Lung (tissue), 12 donors: ENCODE data around the gene HDAC4. TPM values are rescaled to one million over a fixed set of nuclear protein-coding genes. Genes with fewer than 3 reads are reported as not detected.

Experiments
- ATAC-seq: fragments of 200-7000 bp; cut with Tn5 transposase; one replicate; pipeline ENCODE4 v1.9.1; 2020; ENCODE audit warnings: moderate number of reproducible peaks; ENCODE audit not compliant: insufficient read depth, low FRiP score
- DNase-seq, 3 donors: peaks; one replicate each; pipeline ENCODE4 v3.0.0-alpha.2; 2013 to 2017
- H3K27ac ChIP-seq, 2 donors: one replicate each; pipeline ENCODE4 v1.5.1; 2013; ENCODE audit warnings: mild to moderate bottlenecking in 2 of 2, moderate library complexity in 2 of 2, control low read depth in 1 of 2, inconsistent platforms in 1 of 2, low read depth in 1 of 2, low read length in 1 of 2
- H3K27me3 ChIP-seq, 3 donors: one replicate each; pipeline ENCODE4 v1.5.1; 2013; ENCODE audit warnings: low read length in 2 of 3; ENCODE audit not compliant: control insufficient read depth in 3 of 3, insufficient read depth in 3 of 3
- H3K36me3 ChIP-seq, 4 donors: one replicate each; pipeline ENCODE4 v1.5.1; 2013; ENCODE audit warnings: low read length in 4 of 4, mild to moderate bottlenecking in 1 of 4, moderate library complexity in 1 of 4; ENCODE audit not compliant: control insufficient read depth in 4 of 4, insufficient read depth in 4 of 4
- H3K4me1 ChIP-seq, 5 donors: one replicate each; pipeline ENCODE4 v1.5.1; 2013; ENCODE audit warnings: low read length in 5 of 5, mild to moderate bottlenecking in 2 of 5, moderate library complexity in 1 of 5; ENCODE audit not compliant: control insufficient read depth in 5 of 5, insufficient read depth in 5 of 5
- H3K4me3 ChIP-seq: one replicate; pipeline ENCODE4 v1.5.1; 2013; ENCODE audit warnings: mild to moderate bottlenecking, control low read depth, moderate library complexity
- H3K9ac ChIP-seq, 2 donors: one replicate each; pipeline ENCODE4 v1.5.1; 2013; ENCODE audit warnings: low read length in 2 of 2, control low read depth in 1 of 2; ENCODE audit not compliant: insufficient read depth in 1 of 2
- H3K9me3 ChIP-seq, 4 donors: one replicate each; pipeline ENCODE4 v1.5.1; 2013; ENCODE audit warnings: low read length in 3 of 4, mild to moderate bottlenecking in 1 of 4, moderate library complexity in 1 of 4; ENCODE audit not compliant: control insufficient read depth in 4 of 4, insufficient read depth in 3 of 4
- CTCF ChIP-seq: IDR thresholded peaks from 2 replicates; pipeline ENCODE4 v1.5.1; 2012; ENCODE audit warnings: mild to moderate bottlenecking; ENCODE audit errors: control extremely low read depth, extremely low read depth
- WGBS, 2 donors: extraction: QIAGEN DNeasy Blood & Tissue Kit; methylation state at CpG; one replicate each; pipeline ENCODE4 v1.1.7; 2013; 5-methylcytosine and 5-hydroxymethylcytosine counted together
- polyA plus RNA-seq, 2 donors: library from polyadenylated mRNA; stranded (reverse); fragments of 200-250 nt; gene quantifications; one replicate each; pipeline ENCODE4 v1.2.1, GENCODE V29; 2013
- total RNA-seq, 2 donors: library from RNA; depleted of rRNA in 1 of 2; stranded (reverse); fragments of >200 nt in 1 of 2; gene quantifications; one replicate each; pipeline ENCODE4 v1.2.1, GENCODE V29; 2014 to 2021
- donor health status: control.
- donor health status: control.
- donor health status: Bipolar disorder and iron deficiency.
- donor health status: healthy.
- donor health status: DM: yes; HTN: yes; CAD: no.

The HDAC4 gene
- total and polyA plus RNA-seq, 4 donors, result 6.9 to 47.7 (median 20.7) TPM

- Histone ChIP-seq H3K4me3 (no peak overlapping the region), H3K36me3 (no peaks in the 10 kb centered on the region), H3K9me3 (no peaks in the 10 kb centered on the region), H3K27ac (peak overlapping the region; percentile 65 to 69), H3K4me1 (peaks cover 31 to 39% (median 37%) of the 10 kb centered on the region in 5 donors), H3K27me3 (no peaks in the 10 kb centered on the region), H3K9ac (no peak overlapping the region)
- DNase-seq, result no peak
- WGBS, 2 donors, result 88 to 96% methylated on average over 15 of the region's 15 CpGs
- TF ChIP-seq CTCF, result no peak
- ATAC-seq, result no peak
These were observed 179.8 kb downstream of the HDAC4 start for GRCh38 chr2:239220981-239221396.

GRCh38 chr2:239220341-239220740, 180.5 kb downstream of the HDAC4 start:
- Histone ChIP-seq H3K4me3 (no peak overlapping the region), H3K27me3 (no peaks in the 10 kb centered on the region), H3K36me3 (no peaks in the 10 kb centered on the region), H3K27ac (no peak overlapping the region), H3K9me3 (no peaks in the 10 kb centered on the region), H3K9ac (no peak overlapping the region), H3K4me1 (peaks cover 24 to 33% (median 32%) of the 10 kb centered on the region in 5 donors)
- ATAC-seq, result no peak
- 56 to 85% methylated on average over 9 of the region's 9 CpGs for WGBS, 2 donors
- TF ChIP-seq CTCF, result no peak
- no peak for DNase-seq

- H3K4me3 ChIP-seq, result no peak overlapping the region
- peaks cover 8 to 26% (median 16%) of the 10 kb centered on the region in 5 donors for H3K4me1 ChIP-seq
- no peaks in the 10 kb centered on the region for H3K9me3 ChIP-seq
- WGBS, 2 donors, result 58 to 65% methylated on average over 17 of the region's 17 CpGs
- H3K9ac ChIP-seq, result no peak overlapping the region
- H3K27ac ChIP-seq, result no peak overlapping the region
- no peak for TF ChIP-seq CTCF
- DNase-seq (no peak), ATAC-seq (no peak)
- H3K27me3 ChIP-seq, result no peaks in the 10 kb centered on the region
- no peaks in the 10 kb centered on the region for H3K36me3 ChIP-seq
These were observed 184.1 kb downstream of the HDAC4 start for GRCh38 chr2:239216614-239217273.
